Activated CD4-positive, alpha-beta T cell treated with anti-CD3 and anti-CD28 coated beads, Interleukin-2, amount 50 U/mL, for 1 hour (primary cell): Measurements from ENCODE around the gene SKP1.

ENCODE experiments used
- DNase-seq: peaks from one replicate; pipeline ENCODE4 v3.0.0-alpha.2; 2020

The SKP1 gene

DNA sequence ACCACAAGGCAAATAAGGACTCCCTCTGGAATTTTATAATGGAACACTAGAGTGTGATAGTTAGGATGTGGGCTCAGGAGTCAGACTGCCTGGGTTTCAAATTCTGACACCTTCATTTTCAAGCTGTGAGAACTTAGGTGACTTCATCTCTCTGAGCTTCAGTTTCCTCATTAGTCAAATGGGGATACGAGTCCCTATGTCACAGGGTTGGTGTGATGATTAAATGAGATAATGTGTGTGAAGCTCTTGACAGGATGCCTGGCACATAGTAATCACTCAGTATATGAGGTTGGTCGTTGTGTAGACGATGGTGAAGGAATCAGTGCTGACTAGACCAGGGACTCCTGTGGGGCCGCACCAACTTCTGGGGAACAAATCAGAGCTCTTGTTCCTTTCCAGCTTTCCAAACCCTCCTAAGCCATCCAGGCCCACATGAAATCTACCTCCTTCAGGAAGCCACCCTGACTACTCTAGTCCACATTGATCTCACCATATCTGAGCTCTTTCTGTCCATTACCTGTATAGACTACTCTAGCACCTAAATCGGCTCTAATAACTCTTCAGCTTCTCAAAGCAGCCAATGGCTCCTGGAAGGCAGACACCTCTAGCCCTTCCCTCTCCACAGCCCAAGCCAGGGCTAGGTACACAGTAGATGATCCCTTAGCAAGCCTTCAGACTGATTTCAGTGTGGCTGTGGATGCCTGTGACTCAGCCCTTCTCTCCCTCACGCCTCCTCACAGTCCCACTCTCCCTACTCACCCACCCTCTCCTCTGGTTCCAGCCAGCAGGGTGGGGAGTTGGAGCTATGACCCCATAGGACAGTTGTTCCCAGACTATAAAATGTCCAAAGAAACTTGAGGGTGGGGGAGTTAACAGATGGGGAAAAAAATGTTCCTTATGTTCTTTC is 64.8 kb downstream of the SKP1 start:
- no peak for DNase-seq

DNA sequence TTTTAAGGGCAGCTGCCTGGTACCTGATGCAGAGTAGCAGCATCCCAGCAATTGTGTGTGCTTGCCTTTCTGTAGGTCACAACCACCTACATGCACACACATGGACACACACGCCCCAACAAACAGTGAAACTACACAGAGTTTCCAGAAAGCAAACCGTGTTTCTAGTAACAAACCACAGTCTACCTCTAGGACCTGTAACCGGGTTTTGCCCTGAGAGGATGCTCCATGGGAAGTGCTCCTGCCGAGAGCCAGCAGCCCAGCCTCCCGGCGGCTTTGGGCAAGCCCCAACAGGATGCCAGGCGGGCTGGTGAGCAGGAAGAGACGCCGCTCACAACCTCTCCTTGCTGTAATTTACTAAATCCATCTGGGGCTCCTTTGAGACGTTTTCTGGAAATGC is 66.4 kb downstream of the SKP1 start:
- DNase-seq, result no peak

DNA sequence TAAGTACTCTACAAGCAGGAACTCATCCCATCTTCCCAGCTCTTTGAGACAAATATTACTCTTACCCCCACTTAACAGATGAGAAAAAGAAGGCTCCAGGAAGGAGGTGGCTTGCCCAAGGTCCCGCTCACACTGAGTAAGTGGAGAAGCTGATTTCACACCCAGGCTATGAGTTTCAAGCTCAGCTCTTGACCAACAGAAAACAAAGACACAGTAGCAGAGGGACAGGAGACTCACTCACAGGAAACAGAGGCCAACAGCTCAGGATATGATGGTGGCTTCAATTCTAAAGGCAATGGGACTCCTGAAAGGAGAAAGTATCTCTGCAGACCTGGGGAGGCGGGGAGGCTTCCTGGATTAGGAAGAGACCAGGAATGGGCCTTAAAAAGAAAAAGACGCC is 69.0 kb downstream of the SKP1 start:
- no peak for DNase-seq

DNA sequence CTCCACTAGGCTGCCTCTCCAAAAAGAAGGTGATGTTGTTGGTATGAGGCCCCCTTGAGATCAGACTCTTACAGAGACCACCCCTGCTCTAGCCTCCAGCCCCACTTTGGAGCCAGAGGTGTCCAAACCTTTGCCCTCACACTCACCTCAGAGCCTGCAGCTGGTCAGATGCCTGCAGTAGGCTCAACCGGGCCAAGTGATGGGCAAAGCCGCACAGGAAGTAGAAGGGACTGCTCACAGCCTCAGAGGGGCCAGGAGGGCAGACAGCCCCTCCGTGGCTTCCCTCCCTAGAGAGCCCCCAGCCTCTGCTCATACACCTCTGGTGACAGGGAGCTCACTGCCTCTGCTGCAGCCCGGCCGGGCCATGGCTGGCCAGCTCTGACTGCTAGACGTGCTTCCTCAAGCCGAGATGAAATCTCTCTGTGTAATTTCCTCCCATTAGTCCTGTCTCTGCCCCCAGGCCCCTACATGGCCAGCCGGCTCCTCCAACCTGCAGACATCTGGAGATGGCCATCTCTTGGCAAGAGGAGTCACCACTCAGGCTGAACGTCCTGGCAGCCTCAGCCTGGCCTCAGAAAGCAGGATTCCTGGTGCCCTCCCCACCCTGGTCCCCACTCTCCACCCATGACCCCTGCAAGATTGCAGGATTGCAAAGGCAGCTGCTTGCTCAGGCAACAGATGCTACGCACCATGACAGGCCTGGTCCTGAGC is 69.6 kb downstream of the SKP1 start:
- no peak for DNase-seq

DNA sequence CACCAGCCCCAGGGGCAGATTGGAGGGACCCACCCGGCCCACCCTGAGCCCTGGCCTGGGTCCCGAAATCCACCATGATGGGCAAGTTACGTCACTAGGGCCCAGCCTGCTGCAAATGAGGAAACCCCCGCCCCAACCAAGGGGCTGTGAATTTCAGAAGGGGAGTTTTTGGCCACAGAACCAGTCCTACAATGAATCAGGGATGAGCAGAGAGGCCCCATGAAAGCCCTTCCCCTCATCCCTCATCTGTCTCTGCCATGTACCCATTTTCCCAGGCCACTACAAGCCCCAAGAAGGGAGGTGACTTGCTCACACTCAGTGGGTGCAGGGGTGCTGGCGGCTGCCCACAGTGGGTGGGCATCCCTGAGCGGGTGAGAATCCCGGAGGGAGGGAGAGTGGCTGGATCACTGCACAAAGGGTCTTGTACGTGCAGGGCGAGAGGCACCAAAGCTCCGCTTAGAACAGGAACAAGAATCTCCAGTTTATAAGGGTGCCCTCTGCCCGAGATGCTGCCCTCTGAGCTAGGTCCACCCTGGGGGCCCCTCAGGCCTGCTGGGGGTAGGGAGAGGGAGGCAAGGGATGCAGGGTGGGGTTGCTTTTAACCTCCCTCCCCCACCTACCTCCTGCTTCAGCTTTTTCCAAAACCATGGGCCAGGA is 72.6 kb downstream of the SKP1 start:
- no peak for DNase-seq

DNA sequence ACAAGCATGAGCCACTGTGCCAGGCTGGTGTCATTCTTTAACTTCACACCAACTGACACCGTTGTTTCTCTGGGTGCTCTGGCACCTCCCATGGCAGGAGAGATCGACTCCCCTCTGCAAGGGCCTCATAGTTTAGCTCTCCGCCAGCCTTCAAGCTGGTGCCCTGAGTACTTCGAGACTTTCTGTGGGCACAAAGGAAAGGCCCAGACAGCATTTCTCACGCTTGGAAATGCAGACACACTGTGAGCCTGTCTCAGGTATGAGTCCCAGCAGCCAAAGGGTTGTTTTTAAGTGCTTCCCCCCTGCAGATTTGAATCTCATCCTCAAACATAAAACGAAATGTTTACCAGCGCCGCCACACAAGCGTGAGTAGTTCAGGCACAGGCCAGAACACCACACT is 73.4 kb downstream of the SKP1 start:
- peak; percentile 59 for DNase-seq

DNA sequence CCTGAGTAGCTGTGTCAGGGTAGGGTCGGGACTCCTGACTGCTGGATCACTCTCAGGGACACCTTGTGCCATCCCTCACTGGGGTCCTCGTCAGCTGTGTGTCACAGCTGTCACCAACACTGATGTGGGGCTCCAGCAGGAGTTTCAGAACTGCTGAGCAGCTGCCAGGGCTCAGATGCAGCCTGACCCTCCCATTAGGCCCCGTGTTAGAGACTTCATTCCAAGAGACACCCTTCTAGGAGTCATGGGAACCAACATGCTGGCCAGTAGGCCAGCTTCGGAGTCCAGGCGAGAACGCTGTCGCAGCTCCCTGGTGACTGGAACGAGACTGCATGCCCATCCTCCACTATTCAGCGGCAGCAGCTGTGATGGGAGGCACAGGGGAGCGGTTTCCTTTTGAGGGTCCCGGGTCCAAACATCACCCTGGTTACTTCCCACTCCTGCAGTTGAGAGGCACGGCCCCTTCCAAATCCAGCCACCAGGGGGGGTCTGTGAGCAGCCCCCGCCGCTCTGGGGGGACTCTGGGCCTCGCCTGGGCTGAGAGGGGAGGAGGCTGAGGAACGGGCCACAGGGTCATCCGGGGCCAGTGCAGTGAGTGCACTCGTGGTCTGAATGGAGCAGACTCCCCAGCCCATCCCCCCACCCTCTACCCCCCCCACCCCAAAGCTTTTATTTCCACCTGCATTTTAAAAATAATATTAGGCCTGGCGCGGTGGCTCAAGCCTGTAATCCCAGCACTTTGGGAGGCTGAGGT is 74.9 kb downstream of the SKP1 start:
- DNase-seq, result peak; percentile 75

DNA sequence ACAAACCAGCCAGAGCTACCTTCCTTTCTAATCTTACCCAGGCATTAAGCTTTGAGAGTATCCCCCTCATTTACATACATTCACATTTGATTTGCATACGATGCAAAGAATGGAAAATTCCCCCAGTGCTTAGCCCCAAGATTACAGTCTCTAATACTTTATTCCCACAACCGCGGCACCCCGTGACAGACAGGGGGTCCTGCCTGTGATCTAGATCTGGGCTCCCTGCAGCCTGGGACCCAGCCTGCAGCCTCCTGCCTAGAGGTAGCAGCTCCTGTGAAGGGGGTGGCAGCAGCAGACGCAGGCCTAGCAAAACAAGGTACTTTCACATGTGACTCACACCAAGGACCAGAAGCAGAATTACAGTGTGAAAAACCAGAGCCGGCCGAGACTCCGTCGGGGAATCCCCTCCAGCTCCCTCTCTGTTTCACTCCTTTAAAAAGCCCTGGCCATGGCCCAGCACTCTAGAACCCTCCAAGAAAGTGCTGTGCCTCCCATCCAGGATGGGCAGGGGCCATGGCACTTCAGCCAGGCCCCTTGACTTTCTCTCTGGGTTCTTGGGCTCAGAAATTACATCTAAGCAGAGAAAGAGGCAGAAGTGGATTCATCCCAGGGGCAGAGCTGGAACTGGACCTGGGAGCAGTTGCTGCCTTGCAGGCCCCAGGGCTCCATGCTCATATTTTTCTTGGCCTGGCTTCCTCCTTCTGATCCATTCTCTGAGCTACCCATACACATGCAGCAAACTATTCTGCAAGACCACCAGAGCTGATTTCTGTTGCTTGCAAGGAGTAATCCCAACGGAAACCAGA is 76.3 kb downstream of the SKP1 start:
- DNase-seq, result peak; percentile 79

DNA sequence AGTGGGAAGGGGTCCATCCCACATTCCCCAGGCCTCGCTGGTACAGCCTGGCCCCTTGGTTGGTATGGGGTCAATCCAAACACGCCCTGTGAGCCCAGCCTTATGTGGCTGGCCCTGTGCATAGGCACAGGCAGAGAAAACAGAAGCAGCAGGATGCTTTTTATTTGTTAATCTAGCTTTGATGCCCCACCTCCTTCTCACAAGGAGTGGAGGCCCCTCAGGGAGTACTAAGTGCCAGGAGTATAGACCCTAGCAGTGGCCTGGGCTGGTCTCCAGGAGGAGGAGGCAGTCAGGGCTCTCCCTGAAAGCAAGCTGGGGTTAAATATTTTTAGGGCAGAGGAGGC is 76.8 kb downstream of the SKP1 start:
- DNase-seq, result no peak

DNA sequence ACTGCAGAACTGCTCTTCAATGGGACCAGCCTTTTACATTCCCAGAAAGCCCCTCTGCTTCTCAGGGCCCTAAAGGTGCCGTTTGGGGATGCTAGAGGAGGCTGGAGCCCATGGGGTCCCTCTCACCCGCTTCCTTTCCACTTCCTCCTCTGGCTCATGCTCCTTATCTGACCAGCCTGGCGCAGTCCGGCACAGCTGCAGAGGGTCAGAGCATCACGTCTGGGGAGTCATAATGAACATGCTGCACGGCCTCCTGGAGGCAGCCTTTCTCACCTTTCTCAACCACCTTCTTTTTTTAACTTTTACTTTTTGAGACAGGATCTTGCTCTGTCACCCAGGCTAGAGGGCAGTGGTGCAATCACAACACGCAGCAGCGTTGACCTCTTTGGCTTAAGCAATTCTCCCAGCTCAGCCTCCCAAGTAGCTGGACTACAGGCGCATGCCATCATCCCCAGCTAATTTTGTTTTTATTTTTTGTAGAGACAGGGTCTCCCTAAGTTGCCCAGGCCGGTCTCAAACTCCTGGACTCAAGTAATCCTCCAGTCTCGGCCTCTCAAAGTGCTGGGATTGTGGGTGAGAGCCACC is 77.4 kb downstream of the SKP1 start:
- no peak for DNase-seq
